HEK293T (cell line): ENCODE measurements around the gene CMTM7.

Source experiments
- FOXA1 ChIP-seq: fragments of 450-650 bp; IDR thresholded peaks from 2 replicates; pipeline ENCODE4 v1.6.1; 2016; ENCODE audit warnings: mild to moderate bottlenecking
- HDGF ChIP-seq: fragments of 450-650 bp; IDR thresholded peaks from 2 replicates; pipeline ENCODE4 v1.6.1; 2017; ENCODE audit warnings: antibody characterized with exemption, borderline replicate concordance

GRCh38 chr3:32371461-32372212, 20.0 kb upstream of the CMTM7 start:
- TF ChIP-seq HDGF = no peak
- TF ChIP-seq FOXA1 = no peak
